GM23248 (cell line): ENCODE data around the gene DIAPH3. TPM values are rescaled to one million over a fixed set of nuclear protein-coding genes. Genes with fewer than 3 reads are reported as not detected.

Experiments
- DNase-seq: peaks from one replicate; pipeline ENCODE4 v3.0.0-alpha.2; 2015
- H2AFZ ChIP-seq: fragments of 200-600 bp; sonication (generic); 2 replicates; pipeline ENCODE4 v1.6.1; 2016; ENCODE audit warnings: antibody characterized with exemption
- H3F3A ChIP-seq: fragments of 200-600 bp; sonication (generic); 2 replicates; pipeline ENCODE4 v1.6.1; 2016; ENCODE audit warnings: mild to moderate bottlenecking, antibody characterized with exemption, mixed run types; ENCODE audit not compliant: insufficient read depth
- H3K27ac ChIP-seq: fragments of 200-600 bp; sonication (generic); 2 replicates; pipeline ENCODE4 v1.5.1; 2016; ENCODE audit warnings: mild to moderate bottlenecking
- H3K27me3 ChIP-seq: fragments of 200-600 bp; sonication (generic); replicated peaks from 2 replicates; pipeline ENCODE4 v1.6.1; 2016; ENCODE audit warnings: mild to moderate bottlenecking; ENCODE audit not compliant: insufficient read depth
- H3K36me3 ChIP-seq: fragments of 200-600 bp; sonication (generic); 2 replicates; pipeline ENCODE4 v1.6.1; 2016; ENCODE audit warnings: low read depth, mild to moderate bottlenecking
- H3K4me1 ChIP-seq: fragments of 200-600 bp; sonication (generic); 2 replicates; pipeline ENCODE4 v1.6.1; 2016; ENCODE audit warnings: mild to moderate bottlenecking; ENCODE audit not compliant: insufficient read depth
- H3K4me2 ChIP-seq: fragments of 200-600 bp; sonication (generic); one replicate; pipeline ENCODE4 v1.6.1; 2016; ENCODE audit warnings: mild to moderate bottlenecking; ENCODE audit not compliant: unreplicated experiment
- H3K4me3 ChIP-seq: fragments of 200-600 bp; sonication (generic); 2 replicates; pipeline ENCODE4 v1.5.1; 2016; ENCODE audit warnings: mild to moderate bottlenecking
- H3K79me2 ChIP-seq: fragments of 200-600 bp; sonication (generic); 2 replicates; pipeline ENCODE4 v1.6.1; 2016; ENCODE audit warnings: mild to moderate bottlenecking; ENCODE audit not compliant: insufficient read depth
- H3K9ac ChIP-seq: fragments of 200-600 bp; sonication (generic); 2 replicates; pipeline ENCODE4 v1.6.1; 2016; ENCODE audit warnings: mild to moderate bottlenecking
- H3K9me2 ChIP-seq: fragments of 200-600 bp; sonication (generic); 2 replicates; pipeline ENCODE4 v1.6.1; 2016; ENCODE audit warnings: mixed run types, mild to moderate bottlenecking, moderate library complexity; ENCODE audit not compliant: insufficient read depth
- H3K9me3 ChIP-seq: fragments of 200-600 bp; sonication (generic); one replicate; pipeline ENCODE4 v1.6.1; 2017; ENCODE audit warnings: low read depth
- H4K20me1 ChIP-seq: fragments of 200-600 bp; sonication (generic); 2 replicates; pipeline ENCODE4 v1.6.0; 2016; ENCODE audit not compliant: insufficient read depth
- EZH2 ChIP-seq: fragments of 200-600 bp; sonication (generic); IDR thresholded peaks from 2 replicates; pipeline ENCODE4 v1.6.1; 2018; ENCODE audit warnings: antibody characterized with exemption, mild to moderate bottlenecking; ENCODE audit not compliant: insufficient read depth, poor library complexity, severe bottlenecking
- EZH2phosphoT487 ChIP-seq: fragments of 200-600 bp; sonication (generic); IDR thresholded peaks from 2 replicates; pipeline ENCODE4 v1.6.1; 2018; ENCODE audit warnings: antibody characterized with exemption, moderate library complexity, mild to moderate bottlenecking, low read depth; ENCODE audit not compliant: insufficient read depth
- WGBS, 2 experiments: methylation state at CpG; one replicate each; pipeline ENCODE4 v1.1.6; 2015 to 2017; ENCODE audit warnings: low lambda C conversion rate in 2 of 2, low coverage in 1 of 2; ENCODE audit errors: missing lambda C conversion rate in 2 of 2; 5-methylcytosine and 5-hydroxymethylcytosine counted together
- in situ Hi-C: fragments of 300-500 bp; cut with MboI; formaldehyde crosslinking; loops from 2 replicates; pipeline ENCODE4 v1.15.0; 2020
- polyA plus RNA-seq: library from polyadenylated mRNA; unstranded; fragments of >200 nt; fragmentation: Nextera tagmentation; extraction: Ambion mirVana; gene quantifications from 2 replicates; pipeline ENCODE4 v1.2.1, GENCODE V29; 2016
- total RNA-seq: library from RNA; depleted of rRNA; stranded (reverse); fragments of >200 nt; shearing (Covaris generic); gene quantifications from 2 replicates; pipeline ENCODE4 v1.2.3, GENCODE V29; 2014

DIAPH3 gene
- total and polyA plus RNA-seq, 2 experiments from 2014 or later: 12.1 to 18.1 TPM

- no peaks in the 10 kb centered on the region for H4K20me1 ChIP-seq
- no peak overlapping the region for H2AFZ ChIP-seq
- H3K9me3 ChIP-seq: no peaks in the 10 kb centered on the region
- no peak overlapping the region for H3K27ac ChIP-seq
- in situ Hi-C loops: no loop called here
- H3K9me2 ChIP-seq: no peaks in the 10 kb centered on the region
- peaks cover 26% of the 10 kb centered on the region for H3F3A ChIP-seq
- no peak overlapping the region for H3K4me2 ChIP-seq
- no peaks in the 10 kb centered on the region for H3K36me3 ChIP-seq
- peaks cover 32% of the 10 kb centered on the region for H3K4me1 ChIP-seq
- TF ChIP-seq EZH2phosphoT487 (no peak), EZH2 (no peak)
- H3K9ac ChIP-seq: no peak overlapping the region
- H3K79me2 ChIP-seq: no peaks in the 10 kb centered on the region
- peak; percentile 71 for DNase-seq
- no peaks in the 10 kb centered on the region for H3K27me3 ChIP-seq
- H3K4me3 ChIP-seq: no peak overlapping the region
Observed at GRCh38 chr13:59771272-59771671, 392.5 kb downstream of the DIAPH3 start.

- H3K4me1 ChIP-seq: peaks cover 24% of the 10 kb centered on the region
- H3K9ac ChIP-seq: no peak overlapping the region
- no peaks in the 10 kb centered on the region for H4K20me1 ChIP-seq
- in situ Hi-C loops: no loop called here
- H3K79me2 ChIP-seq: no peaks in the 10 kb centered on the region
- H3K9me2 ChIP-seq: no peaks in the 10 kb centered on the region
- H3K36me3 ChIP-seq: no peaks in the 10 kb centered on the region
- TF ChIP-seq EZH2 (no peak), EZH2phosphoT487 (no peak)
- no peaks in the 10 kb centered on the region for H3K27me3 ChIP-seq
- no peak overlapping the region for H2AFZ ChIP-seq
- H3K4me3 ChIP-seq: no peak overlapping the region
- no peaks in the 10 kb centered on the region for H3K9me3 ChIP-seq
- H3F3A ChIP-seq: peaks cover 19% of the 10 kb centered on the region
- H3K4me2 ChIP-seq: no peak overlapping the region
- DNase-seq: no peak
- H3K27ac ChIP-seq: no peak overlapping the region
Observed at GRCh38 chr13:59770451-59770850, 393.3 kb downstream of the DIAPH3 start.

GRCh38 chr13:59766236-59766635, 397.5 kb downstream of the DIAPH3 start:
- Histone ChIP-seq H2AFZ (no peak overlapping the region), H3K36me3 (no peaks in the 10 kb centered on the region), H3K79me2 (no peaks in the 10 kb centered on the region), H3K27me3 (no peaks in the 10 kb centered on the region), H3K4me1 (no peaks in the 10 kb centered on the region), H3K9me3 (no peaks in the 10 kb centered on the region), H3K27ac (no peak overlapping the region), H3K9me2 (no peaks in the 10 kb centered on the region), H3K4me3 (no peak overlapping the region), H3K9ac (no peak overlapping the region), H3F3A (no peaks in the 10 kb centered on the region), H4K20me1 (no peaks in the 10 kb centered on the region), H3K4me2 (no peak overlapping the region)
- WGBS, 2 experiments: 94 to 100% methylated on average over 1 of the region's 1 CpG
- DNase-seq: no peak
- TF ChIP-seq EZH2phosphoT487: no peak
- no peak for TF ChIP-seq EZH2
- in situ Hi-C loops: loop anchor here (10.0 kb wide), 1 partner anchor 371 kb away; no protein-coding TSS in a partner anchor

- no peaks in the 10 kb centered on the region for H3F3A ChIP-seq
- peaks cover 15% of the 10 kb centered on the region for H3K4me1 ChIP-seq
- H3K27ac ChIP-seq: no peak overlapping the region
- H3K79me2 ChIP-seq: no peaks in the 10 kb centered on the region
- H3K9me3 ChIP-seq: no peaks in the 10 kb centered on the region
- H3K36me3 ChIP-seq: no peaks in the 10 kb centered on the region
- H2AFZ ChIP-seq: no peak overlapping the region
- no peaks in the 10 kb centered on the region for H3K9me2 ChIP-seq
- H3K9ac ChIP-seq: no peak overlapping the region
- in situ Hi-C loops: no loop called here
- peak; percentile 19 for DNase-seq
- TF ChIP-seq EZH2: no peak
- TF ChIP-seq EZH2phosphoT487: no peak
- no peaks in the 10 kb centered on the region for H3K27me3 ChIP-seq
- no peak overlapping the region for H3K4me3 ChIP-seq
- no peaks in the 10 kb centered on the region for H4K20me1 ChIP-seq
- no peak overlapping the region for H3K4me2 ChIP-seq
Observed at GRCh38 chr13:59755632-59756290, 408.0 kb downstream of the DIAPH3 start.

GRCh38 chr13:59754411-59754810, 409.3 kb downstream of the DIAPH3 start:
- no peaks in the 10 kb centered on the region for H4K20me1 ChIP-seq

More at GRCh38 chr13:59754411-59754810, 409.3 kb downstream of the DIAPH3 start:
- no peak for TF ChIP-seq EZH2
- TF ChIP-seq EZH2phosphoT487: no peak
- H3K4me1 ChIP-seq: peaks cover 15% of the 10 kb centered on the region
- no peaks in the 10 kb centered on the region for H3K36me3 ChIP-seq
- no peaks in the 10 kb centered on the region for H3K9me3 ChIP-seq
- DNase-seq: no peak
- H3K4me2 ChIP-seq: no peak overlapping the region
- WGBS, 2 experiments: 97% methylated on average over 2 of the region's 2 CpGs
- no peaks in the 10 kb centered on the region for H3K27me3 ChIP-seq
- H3K9me2 ChIP-seq: no peaks in the 10 kb centered on the region
- no peak overlapping the region for H3K4me3 ChIP-seq
- in situ Hi-C loops: no loop called here
- no peaks in the 10 kb centered on the region for H3F3A ChIP-seq
- no peak overlapping the region for H3K27ac ChIP-seq
- no peak overlapping the region for H3K9ac ChIP-seq
- no peaks in the 10 kb centered on the region for H3K79me2 ChIP-seq
- no peak overlapping the region for H2AFZ ChIP-seq
